Mammary epithelial cell (primary cell): Measurements from ENCODE around the gene GADL1.

Experiments
- EZH2 ChIP-seq: IDR thresholded peaks from 2 replicates; pipeline ENCODE4 v1.6.1; 2012; ENCODE audit warnings: low read length, inconsistent platforms, borderline replicate concordance
- TF ChIP-seq, protein P1 (sequence below), 2 donors: IDR thresholded peaks in 1 of 2; conservative IDR thresholded peaks in 1 of 2; 2 replicates each; pipeline ENCODE4 v1.5.1; 2011 to 2012; ENCODE audit warnings: inconsistent platforms in 2 of 2, low read length in 2 of 2, mild to moderate bottlenecking in 2 of 2, control low read depth in 1 of 2, low read depth in 1 of 2; ENCODE audit not compliant: insufficient read depth in 1 of 2; ENCODE audit errors: extremely low read depth in 1 of 2

DNA sequence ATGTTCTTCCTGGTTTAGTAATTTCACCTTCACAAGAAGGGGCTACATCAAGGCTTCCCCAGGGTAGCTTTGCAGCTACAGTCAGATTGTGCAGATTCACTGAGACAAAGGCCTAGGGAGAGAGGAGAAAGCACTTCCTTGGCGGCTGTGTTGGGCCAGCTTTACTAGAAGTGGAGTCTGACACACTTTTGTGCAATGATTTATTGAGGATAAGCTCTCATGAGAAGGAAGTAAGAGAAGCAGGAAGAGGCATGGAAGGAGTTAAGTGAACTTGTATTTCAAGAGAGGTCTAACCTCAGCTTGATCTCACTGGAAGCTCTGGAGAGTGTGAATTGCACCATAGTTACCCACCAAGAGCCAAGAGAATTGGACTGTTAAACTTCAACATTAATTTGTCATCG, 209.2 kb downstream of the GADL1 start:
- TF ChIP-seq, protein P1, sequence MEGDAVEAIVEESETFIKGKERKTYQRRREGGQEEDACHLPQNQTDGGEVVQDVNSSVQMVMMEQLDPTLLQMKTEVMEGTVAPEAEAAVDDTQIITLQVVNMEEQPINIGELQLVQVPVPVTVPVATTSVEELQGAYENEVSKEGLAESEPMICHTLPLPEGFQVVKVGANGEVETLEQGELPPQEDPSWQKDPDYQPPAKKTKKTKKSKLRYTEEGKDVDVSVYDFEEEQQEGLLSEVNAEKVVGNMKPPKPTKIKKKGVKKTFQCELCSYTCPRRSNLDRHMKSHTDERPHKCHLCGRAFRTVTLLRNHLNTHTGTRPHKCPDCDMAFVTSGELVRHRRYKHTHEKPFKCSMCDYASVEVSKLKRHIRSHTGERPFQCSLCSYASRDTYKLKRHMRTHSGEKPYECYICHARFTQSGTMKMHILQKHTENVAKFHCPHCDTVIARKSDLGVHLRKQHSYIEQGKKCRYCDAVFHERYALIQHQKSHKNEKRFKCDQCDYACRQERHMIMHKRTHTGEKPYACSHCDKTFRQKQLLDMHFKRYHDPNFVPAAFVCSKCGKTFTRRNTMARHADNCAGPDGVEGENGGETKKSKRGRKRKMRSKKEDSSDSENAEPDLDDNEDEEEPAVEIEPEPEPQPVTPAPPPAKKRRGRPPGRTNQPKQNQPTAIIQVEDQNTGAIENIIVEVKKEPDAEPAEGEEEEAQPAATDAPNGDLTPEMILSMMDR (conservative IDR thresholded peaks at IDR 0.05 in 1 of 2, IDR thresholded peaks at IDR 0.05 in 1 of 2; ENCODE audit: extremely low read depth in 1 of 2, insufficient read depth in 1 of 2, low read depth in 1 of 2, low read length in 2 of 2) = no peak
- no peak for TF ChIP-seq EZH2
